ENCODE data around the gene SPANXN1. TPM values are rescaled to one million over a fixed set of nuclear protein-coding genes. Genes with fewer than 3 reads are reported as not detected.

The SPANXN1 gene, protein sequence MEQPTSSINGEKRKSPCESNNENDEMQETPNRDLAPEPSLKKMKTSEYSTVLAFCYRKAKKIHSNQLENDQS
- not detected in 2 replicates for total RNA-seq

DNA sequence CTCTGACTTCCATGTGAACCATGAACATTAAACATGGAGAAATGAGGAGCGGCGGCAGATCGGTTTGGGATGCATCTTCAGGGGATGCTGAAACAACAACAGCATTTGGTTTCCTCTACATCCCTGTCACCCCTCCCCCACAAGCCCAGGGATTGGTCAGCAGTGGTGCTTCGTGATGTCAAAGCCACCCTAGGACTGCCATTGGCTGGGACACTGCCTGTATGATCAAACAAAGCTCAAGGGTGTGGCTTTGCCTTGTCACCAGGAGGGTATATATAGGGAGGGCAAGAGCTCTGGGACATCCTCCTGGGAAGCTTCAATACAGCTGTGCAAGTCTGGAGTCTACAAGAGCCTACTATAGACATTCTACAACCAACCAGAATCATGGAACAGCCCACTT lies at the start of gene SPANXN1:
SPANXN1 (plus strand) TSS at position 301 of the 400 bp plus-strand sequence; CDS start at position 385, 84 bp downstream.

